Measurements from ENCODE around the gene FMN1.

Gene FMN1

GRCh38 chr15:32908872-32909271 is 285.6 kb downstream of the FMN1 start:
- H3K27ac ChIP-seq, result no peak overlapping the region
- no peak for TF ChIP-seq CTCF (conservative IDR thresholded peaks at IDR 0.05)
- TF ChIP-seq ZFX (IDR thresholded peaks at IDR 0.05), result no peak

- TF ChIP-seq ZFX (IDR thresholded peaks at IDR 0.05) (no peak), CTCF (conservative IDR thresholded peaks at IDR 0.05) (no peak)
- no peak overlapping the region for H3K27ac ChIP-seq
Observed at GRCh38 chr15:32908135-32908801, 286.2 kb downstream of the FMN1 start.

GRCh38 chr15:32905481-32905880 is 289.0 kb downstream of the FMN1 start:
- no peak overlapping the region for H3K27ac ChIP-seq
- TF ChIP-seq ZFX (IDR thresholded peaks at IDR 0.05) (no peak), CTCF (conservative IDR thresholded peaks at IDR 0.05) (no peak)

GRCh38 chr15:32904448-32904847 is 290.1 kb downstream of the FMN1 start:
- H3K27ac ChIP-seq, result no peak overlapping the region
- no peak for TF ChIP-seq ZFX (IDR thresholded peaks at IDR 0.05)
- TF ChIP-seq CTCF (conservative IDR thresholded peaks at IDR 0.05), result no peak

- no peak overlapping the region for H3K27ac ChIP-seq
- no peak for TF ChIP-seq CTCF (conservative IDR thresholded peaks at IDR 0.05)
- no peak for TF ChIP-seq ZFX (IDR thresholded peaks at IDR 0.05)
Observed at GRCh38 chr15:32903591-32904290, 290.8 kb downstream of the FMN1 start.

- TF ChIP-seq CTCF (conservative IDR thresholded peaks at IDR 0.05), result no peak
- TF ChIP-seq ZFX (IDR thresholded peaks at IDR 0.05), result no peak
Observed at GRCh38 chr15:32901995-32902394, 292.5 kb downstream of the FMN1 start.

GRCh38 chr15:32901192-32901591 is 293.3 kb downstream of the FMN1 start:
- TF ChIP-seq CTCF (conservative IDR thresholded peaks at IDR 0.05) (no peak), ZFX (IDR thresholded peaks at IDR 0.05) (no peak)
- no peak overlapping the region for H3K27ac ChIP-seq

More at GRCh38 chr15:32901995-32902394, 292.5 kb downstream of the FMN1 start:
- H3K27ac ChIP-seq, result no peak overlapping the region

All from C4-2B (cell line).